ENCODE data around the gene SBF2.

The SBF2 gene

DNA sequence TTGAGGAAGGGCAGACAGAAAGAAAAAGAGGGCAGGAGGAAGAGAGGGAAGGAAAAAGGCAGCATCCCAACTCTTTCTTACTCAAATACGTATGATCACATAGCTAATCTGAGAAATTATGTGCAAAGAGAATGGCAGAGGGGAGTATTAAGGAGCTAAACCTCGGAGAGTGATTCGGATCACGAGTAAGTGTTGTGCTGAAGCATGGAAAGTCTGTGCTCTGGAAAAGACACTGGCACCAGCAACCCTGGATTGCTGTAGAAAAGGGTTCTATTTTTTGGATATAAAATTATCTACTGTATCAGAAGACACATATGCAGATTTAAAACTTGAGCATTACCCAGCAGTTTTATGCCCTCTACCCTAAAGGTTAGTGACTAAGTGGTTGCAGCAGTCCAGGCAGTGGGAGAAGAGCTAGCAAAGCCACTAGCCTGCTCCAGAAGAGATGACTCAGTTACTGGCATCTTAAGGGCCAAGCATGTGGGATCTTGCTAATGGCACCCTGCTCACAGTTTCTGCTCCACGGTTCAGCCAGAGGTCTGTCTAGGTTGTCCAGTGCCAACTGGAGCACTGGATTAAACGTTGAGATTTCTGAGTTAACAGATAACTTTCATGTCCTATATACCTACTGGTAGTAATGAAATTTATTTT, 478.4 kb downstream of the SBF2 start:
- DNase-seq (ENCODE audit: low read depth, low spot score), result no peak

DNA sequence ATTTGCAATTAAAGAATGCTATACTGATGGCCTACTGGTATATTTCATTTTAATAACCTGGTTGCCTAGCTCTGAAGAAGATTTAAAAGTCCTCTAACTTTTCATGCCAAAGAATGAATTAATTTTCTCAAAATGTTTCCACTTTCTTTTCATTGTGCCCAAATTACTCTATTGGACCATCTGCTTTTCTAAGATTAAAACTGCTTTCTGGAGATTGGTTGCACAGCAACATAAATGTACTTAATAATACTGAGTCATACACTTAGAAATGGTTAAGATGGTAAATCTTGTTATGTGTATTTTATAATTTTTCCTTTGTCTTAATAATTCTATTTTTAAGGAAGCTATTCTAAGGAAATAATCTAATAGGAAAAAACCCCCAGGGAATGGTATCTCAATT, 479.9 kb downstream of the SBF2 start:
- DNase-seq (ENCODE audit: low read depth, low spot score), result no peak

DNA sequence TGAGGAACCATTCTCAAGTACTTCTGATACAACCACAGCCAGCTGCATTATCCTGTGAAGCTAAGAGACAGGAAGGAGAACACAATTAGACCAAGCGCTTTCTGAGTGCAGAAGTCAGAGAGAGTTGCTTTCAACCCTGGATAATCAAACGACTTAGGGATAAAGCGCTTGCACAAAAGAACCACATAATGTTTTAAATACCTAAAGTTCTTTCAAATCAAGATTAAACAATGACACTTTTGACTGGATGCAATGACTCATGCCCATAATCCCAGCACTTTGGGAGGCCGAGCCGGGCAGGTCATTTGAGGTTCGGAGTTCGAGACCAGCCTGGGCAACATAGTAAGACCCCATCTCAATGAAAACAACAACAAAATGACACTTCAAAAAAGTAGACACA, 485.1 kb downstream of the SBF2 start:
- no peak for DNase-seq (ENCODE audit: low read depth, low spot score)

DNA sequence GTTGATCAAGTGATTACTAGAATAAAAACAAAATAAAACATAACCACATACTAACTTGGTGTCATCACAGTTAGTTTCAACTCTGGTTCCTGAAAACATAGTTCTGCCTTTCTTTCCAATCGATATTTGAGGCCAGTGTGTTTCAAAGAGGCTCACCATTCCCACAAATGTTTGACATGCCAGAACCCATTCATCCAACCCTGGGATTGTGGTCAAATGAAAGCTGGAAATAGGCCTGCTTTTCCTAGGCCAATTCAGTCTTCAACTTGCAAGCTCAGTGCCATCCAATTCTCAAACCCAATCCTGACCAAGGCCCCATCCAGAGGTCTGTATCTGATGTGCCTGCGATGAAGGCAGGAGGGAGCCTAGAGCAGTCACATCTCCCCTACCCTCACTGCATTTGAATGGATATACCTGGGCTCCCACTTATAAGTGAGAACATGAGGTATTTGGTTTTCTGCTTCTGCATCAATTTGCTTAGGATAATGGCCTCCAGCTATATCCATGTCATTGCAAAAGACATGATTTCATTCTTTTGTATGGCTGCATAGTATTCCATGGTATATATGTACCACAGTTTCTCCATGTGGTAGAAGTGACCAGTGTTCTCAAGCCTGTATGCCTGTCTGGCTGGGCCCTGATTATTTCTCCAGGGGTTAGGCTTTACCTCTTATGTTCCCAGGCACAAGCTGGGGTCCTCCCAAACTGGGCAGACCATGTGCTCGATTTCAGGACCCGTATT, 486.9 kb downstream of the SBF2 start:
- no peak for DNase-seq (ENCODE audit: low read depth, low spot score)

DNA sequence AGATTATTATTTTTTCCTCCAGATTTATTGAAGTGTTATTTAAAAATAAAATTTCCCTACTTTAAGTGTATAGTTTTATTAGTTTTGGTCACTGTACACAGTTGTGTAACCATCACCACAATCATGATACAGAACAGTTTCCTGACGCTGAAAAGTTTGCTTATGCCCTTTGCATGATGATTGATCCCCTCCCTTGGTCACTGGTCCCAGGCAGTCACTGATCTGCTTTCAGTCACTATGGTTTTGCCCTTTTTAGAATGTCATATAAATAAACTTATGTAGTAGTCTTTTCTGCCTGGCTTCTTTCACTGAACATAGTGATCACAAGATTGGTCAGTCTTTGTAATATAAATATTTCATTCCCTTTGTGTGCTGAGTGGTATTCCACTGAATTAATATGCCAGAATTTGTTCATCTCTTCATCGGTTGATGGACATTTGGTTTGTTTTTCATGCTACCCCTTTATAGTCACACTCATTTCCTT, 489.6 kb downstream of the SBF2 start:
- no peak for DNase-seq (ENCODE audit: low read depth, low spot score)

DNA sequence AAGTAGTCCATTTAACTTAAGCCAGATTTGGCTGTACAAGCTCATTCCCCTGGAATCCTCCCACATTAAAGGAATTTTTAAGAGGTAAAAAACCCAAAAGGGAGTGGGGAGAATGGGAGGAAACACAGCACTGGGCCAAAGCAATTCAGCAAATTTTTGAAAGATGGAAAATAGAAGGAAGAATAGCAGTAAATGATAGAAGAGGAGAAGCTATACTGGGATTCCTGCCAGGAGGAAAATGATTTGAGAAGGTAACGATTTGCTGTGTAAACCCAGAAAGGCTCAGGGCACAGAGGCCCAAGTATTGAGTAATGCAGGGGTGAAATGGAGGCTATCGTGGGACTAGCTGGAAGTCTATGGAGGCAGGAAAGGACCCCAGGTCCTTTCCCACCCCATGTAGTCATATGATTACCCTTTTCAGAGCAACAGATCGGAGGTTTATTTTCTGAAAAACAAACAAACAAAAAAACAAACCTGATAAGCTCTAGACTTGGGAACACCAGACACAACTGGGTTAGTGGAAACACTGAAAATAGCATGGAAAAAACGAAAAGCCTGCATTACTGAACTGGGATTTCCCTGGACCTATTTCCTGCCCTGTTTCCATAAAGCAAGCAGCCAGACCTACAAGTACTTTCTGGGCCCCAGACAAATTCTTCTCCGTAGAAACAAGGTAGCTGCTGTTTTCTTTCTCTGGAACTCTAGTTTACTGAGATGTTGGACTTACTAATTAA, 490.2 kb downstream of the SBF2 start:
- no peak for DNase-seq (ENCODE audit: low read depth, low spot score)

DNA sequence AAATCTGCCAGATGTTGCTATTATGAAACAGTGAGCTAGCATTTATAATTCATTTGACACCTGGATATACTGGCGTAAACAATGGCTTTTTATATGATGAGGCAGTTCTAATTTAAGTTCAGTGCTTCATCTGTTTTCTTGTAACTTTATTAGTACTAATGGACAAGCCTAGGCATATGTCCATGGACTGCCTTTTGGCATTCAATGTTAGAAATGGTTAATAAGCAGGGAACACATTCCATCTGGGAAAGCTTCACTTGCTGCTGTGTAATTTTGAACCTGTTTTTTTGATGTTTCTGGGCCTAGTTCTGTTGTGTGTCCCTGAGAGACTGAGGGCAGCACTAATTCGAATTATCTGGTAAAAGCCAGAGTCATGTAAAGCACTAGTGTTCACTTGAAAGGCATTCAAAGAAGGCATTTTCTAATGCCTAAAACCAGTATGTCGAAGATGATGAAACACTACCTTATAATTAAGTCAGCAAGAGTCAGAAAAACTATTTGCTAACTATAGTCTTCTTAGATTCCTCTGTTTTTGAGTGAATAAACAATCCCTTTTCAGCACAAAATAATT, 491.6 kb downstream of the SBF2 start:
- DNase-seq (ENCODE audit: low read depth, low spot score), result no peak

DNA sequence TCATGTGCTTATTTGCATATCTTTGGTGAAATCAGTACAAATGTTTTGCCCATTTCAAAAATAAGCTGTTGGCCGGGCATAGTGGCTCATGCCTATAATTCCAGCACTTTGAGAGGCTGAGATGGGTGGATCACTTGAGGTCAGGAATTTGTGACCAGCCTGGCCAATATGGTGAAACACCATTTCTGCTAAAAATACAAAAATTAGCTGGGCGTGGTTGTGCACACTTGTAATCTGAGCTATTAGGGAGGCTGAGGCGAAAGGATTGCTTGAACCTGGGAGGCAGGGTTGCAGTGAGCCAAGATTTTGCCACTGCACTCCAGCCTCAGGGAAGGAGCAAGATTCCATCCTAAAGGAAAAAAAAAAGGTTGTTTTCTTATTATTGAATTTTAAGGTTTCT, 494.1 kb downstream of the SBF2 start:
- no peak for DNase-seq (ENCODE audit: low read depth, low spot score)

DNA sequence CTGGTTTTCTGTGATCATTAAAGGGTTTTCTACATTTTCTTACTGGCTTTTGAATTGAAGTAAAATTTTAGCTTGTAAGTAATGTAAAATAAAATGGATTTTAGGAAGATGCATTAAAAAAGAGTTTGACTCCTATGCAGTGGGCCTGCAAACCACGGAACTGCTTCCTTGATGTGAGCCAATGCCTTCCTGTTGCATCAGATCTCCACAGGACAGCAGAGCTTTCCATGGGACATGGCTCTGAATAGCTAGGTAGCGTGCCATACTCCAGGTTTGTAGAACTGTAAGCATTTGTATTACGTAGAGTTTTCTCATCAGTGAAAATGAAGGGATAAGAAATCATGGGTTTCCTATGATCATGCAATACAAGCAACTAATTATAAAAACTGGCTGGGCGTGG, 496.7 kb downstream of the SBF2 start:
- DNase-seq (ENCODE audit: low read depth, low spot score), result no peak

DNA sequence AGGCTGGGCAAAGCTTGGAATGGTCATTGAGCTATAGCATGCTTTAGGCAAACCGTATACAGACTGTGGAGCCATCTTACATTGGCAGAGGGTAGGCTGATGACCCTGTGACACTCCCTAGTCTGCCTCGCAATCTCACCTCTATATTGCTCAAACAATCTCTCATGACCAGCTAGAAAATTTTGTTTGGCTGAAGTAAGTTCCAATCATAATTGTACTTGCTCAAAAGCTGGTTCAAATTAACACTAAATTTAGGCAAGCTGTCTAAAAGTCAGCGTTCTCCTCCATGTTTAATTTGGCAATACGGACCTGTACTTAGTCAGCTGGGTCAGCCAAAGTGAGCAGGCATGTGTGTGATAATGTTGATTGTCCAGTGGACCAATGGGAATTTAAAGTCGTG, 497.2 kb downstream of the SBF2 start:
- no peak for DNase-seq (ENCODE audit: low read depth, low spot score)

DNA sequence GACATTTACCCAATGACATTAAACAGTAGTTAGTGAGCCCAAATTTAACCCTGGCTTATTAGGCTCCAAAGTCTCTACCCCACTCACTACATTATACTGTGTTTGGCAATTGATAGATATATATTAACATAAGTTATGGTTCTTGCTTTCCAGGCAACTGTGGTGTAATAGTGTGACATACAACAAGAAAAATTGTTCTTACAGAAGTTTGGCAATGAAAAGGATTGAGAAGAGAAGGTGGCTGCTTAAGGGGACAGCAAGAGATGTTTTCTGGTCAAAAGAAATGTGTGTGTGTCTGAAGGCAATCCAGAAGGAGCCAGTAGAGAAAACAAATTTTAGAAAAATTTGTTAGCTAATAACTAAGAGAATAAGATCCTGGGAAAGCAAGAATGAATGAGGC, 497.8 kb downstream of the SBF2 start:
- no peak for DNase-seq (ENCODE audit: low read depth, low spot score)

DNA sequence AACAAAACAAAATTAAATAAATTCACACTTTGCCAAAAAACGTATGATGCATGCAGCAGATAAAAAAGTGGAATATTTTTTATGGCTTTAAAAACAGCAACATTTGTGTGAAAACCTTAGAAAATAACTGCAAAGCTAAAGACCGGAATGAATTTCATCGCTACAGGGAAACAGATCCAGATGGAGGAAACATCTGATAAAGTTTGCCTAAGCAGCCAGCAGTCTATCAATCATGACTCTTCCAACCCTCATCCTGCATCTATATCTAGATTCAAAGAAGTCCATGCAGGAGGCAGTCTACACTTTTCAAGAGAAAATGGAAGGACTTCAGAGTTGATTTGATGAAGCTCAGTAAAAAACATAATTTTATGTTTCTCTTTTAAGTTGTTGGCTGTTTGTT, 503.3 kb downstream of the SBF2 start:
- DNase-seq (ENCODE audit: low read depth, low spot score), result no peak

DNA sequence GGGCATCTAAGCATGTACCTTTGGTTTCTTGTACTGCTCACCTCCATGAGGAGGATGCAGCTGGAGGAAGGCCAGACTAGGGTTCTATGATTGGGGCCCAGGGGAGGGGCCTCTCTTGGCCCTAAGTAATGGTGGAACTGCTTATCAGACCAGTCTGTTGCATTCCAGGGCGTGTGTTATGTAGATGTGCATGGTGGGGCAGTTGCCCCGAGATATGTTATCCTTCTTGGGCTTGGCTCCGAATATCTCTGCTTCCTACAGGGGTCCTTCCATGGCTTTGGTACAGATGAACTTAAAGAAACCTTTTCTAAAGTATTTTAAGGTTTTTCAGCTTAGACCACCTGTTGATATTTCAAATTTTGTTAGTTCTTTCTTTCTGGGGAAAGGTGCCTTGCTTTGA, 504.1 kb downstream of the SBF2 start:
- no peak for DNase-seq (ENCODE audit: low read depth, low spot score)

DNA sequence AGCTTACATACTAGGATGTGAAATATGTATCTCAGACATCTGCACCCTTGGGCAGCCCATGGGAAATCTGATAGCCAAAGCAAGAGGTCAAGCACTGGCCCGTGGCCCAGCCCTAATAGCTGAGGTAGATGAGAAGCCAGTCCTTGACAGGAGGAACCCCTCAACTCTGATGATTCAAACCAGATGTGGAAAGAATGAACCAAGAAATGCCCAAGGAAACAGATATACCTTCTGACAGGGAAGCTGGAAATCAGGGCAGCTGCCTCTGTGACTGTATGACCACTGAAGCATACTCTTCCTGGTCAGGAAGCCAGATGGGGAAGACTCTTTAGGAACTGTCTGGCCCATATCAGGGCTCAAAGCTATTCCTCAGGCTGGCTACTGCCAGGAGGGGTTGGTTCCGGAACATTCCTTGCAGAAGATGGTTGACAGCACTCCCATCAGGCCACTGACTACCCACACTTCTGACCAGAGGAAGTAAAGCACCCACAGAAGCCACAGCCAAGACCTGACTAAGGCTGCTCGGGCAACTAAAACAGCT, 506.0 kb downstream of the SBF2 start:
- no peak for DNase-seq (ENCODE audit: low read depth, low spot score)

DNA sequence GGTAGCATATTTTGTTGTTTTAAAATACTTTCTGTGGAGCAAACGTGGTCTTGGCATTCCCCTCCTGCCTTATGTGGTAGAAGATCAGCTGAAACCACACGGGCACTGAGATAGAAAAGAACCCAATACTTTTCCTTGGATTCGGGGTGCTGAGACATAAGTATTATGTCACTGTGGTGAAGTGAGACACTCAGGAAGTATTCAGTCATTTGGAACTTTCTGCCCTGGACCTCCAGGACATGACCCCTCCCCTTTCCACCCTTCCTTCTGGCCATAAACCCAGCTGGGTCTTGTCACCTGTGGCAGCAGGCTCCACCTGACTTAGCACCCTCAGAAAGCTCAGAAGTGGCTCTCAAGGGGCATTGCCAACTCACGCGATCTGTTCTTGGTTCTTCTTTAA, 506.8 kb downstream of the SBF2 start:
- no peak for DNase-seq (ENCODE audit: low read depth, low spot score)

DNA sequence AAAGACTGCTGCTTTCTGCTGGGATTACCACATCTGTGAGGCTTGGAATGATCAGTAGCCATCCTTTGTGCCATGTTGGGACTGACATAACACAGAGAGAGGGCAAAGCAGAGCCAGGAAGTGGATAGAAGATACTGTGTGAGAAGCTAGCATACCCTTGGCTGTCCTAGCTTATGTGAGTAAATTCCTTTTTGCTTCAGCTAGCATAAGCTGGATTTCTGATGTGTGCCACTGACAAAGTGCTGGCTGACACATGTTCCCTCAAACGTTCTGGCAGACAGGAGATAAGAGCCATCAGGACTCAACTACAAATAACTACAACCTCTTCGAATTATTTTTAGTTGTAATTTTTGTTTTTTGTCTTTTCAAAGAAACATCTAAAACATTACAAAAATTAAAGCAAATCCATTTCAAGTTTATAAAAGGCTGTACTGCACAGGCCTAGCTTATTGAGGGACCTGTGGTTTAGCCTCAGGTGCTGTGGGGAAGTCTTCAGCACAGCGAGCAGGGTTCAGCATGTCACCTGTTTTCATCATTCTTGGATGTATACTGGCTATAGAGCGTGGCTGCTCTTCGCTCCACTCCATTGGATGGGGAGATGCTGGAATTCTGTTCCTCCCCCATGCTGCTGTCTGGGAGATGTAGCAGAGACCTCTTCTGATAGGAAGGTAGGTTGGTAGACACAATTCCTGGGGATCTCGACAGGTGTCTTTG, 509.3 kb downstream of the SBF2 start:
- no peak for DNase-seq (ENCODE audit: low read depth, low spot score)

DNA sequence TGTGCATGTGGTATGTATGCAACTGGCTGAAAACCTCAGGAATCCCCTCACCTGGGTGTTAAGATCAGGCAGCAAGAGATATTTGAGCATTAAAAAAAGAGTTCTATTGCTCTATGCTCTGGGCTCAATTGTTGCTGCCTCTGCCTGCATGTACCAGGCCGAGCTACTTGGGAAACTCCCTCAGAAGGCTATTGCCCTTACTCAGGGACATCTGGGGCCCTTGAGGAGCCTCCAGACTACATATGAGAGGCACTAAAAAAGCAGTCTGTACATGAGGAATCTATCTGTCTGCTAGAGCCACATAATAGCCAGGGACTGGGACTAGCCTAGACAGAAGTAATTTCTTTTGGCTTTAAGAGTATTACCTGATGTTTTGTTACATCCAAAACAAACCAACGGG, 510.0 kb downstream of the SBF2 start:
- no peak for DNase-seq (ENCODE audit: low read depth, low spot score)

DNA sequence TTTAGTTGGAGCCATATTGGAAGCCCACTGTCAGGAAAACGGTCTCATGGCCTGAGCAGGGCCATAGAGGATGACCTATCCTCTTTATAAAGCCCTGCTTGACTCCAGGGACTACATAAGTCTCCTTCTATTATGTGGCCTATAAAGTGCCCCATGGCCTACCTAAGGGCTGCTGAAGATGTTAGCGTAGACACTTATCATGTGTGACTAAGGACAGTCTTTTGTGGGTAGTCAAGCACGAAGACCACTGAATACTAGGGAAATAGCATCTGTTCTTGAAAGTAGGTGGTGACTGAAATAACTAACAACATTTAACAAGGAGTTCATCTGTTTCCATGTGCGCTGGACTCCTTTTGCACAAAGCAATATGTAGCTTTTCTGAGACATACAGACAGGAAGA, 513.1 kb downstream of the SBF2 start:
- no peak for DNase-seq (ENCODE audit: low read depth, low spot score)

DNA sequence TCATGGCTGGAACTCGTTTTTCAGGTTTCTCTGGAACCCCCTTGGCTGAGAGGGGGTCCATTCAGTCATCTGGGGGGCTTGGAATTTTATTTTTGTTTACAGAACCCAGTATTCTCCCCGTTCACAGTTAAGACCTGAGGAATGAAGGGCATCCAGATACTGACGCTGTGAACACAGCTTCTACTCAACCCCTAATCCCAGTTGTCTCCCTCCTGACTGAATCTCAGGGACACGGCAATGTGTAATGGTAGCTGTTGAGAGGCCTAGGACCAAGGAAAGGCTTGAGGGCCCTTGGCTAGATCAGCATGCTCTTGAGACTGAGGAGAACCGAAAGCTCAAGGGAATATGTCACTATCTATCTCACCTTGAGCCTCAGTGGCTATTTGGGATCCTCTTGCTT, 516.5 kb downstream of the SBF2 start:
- no peak for DNase-seq (ENCODE audit: low read depth, low spot score)

DNA sequence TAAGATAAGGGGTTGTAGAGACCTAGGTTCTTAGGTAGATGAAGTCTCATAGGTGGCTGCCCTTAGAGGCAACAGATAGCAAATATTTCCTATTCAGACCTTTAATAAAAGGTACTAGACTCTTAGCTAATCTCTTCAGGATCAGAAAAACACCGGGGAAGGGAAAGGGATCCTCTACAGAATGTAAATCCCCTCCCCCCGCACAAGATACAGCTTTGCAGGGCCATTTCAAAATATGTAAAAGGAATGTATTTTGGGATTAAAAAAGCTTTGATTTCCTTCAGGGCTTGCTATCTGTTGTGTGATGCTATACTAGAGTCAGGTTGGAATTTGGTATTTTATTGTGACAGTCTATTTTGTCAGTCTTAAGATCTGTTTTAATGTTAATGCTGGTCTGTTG, 517.0 kb downstream of the SBF2 start:
- DNase-seq (ENCODE audit: low read depth, low spot score), result no peak

DNA sequence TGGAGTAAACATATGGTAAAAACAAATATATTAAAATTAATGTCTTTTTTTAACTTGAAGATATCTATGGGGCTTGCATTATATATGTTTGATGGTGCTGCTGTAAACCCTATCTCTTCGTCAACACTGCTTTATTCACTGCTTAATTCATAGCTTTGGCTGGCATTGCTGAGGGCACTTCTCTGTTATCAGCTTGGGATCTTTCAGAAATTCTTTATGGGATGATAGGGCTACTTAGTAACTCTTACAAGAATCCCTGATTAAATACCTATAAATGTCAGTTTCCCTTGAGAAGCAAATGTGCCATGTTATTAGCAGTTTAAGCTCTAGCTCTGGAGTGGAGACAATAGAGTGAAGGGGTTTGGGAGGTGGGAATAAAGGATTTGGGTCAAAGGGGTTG, 517.8 kb downstream of the SBF2 start:
- DNase-seq (ENCODE audit: low read depth, low spot score), result no peak

DNA sequence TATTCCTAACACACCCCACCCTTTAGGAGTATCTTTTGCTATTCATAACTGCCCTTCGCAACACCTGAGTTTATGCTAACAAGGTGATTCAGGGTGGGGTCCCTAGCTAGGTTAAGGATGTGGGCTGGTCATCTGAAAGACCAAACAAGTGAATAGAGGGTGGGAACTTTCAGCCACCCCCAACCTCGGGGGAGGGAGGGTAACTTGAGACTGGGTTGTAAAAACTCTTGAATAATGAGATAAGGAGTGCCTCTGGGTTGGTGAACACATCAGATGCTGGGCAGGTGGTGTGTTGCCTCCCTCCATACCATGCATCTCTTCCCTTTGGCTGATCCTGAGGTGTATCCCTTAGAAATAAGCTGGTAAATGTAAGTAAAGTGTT, 518.6 kb downstream of the SBF2 start:
- DNase-seq (ENCODE audit: low read depth, low spot score), result no peak
